Measurements from ENCODE around the gene MLLT3.

GRCh38 chr9:20394969-20395368 lies 227.3 kb downstream of the MLLT3 start:
- TF ChIP-seq CTCF (conservative IDR thresholded peaks at IDR 0.05; ENCODE audit: low read depth, low read length), result no peak
- TF ChIP-seq EZH2 (IDR thresholded peaks at IDR 0.05; ENCODE audit: borderline replicate concordance, low read depth, low read length, poor library complexity, severe bottlenecking), result no peak
